Breast epithelium (tissue), 3 donors: ENCODE results near the gene ABCF1.

Source experiments
- POLR2A ChIP-seq: fragments of 450-650 bp; IDR thresholded peaks from one replicate; pipeline ENCODE4 v1.6.1; 2016; ENCODE audit warnings: antibody characterized with exemption, mild to moderate bottlenecking, moderate library complexity
- POLR2AphosphoS5 ChIP-seq, 3 donors: sonication (generic); formaldehyde crosslinking; IDR thresholded peaks; one replicate each; pipeline ENCODE4 v1.6.1; 2017; ENCODE audit warnings: antibody characterized with exemption in 3 of 3
- TF ChIP-seq, protein P1 (sequence below), 3 donors: fragments of 450-650 bp; IDR thresholded peaks; one replicate each; pipeline ENCODE4 v1.5.1; 2016 to 2017; ENCODE audit warnings: antibody characterized with exemption in 3 of 3, mild to moderate bottlenecking in 3 of 3, moderate library complexity in 3 of 3

DNA sequence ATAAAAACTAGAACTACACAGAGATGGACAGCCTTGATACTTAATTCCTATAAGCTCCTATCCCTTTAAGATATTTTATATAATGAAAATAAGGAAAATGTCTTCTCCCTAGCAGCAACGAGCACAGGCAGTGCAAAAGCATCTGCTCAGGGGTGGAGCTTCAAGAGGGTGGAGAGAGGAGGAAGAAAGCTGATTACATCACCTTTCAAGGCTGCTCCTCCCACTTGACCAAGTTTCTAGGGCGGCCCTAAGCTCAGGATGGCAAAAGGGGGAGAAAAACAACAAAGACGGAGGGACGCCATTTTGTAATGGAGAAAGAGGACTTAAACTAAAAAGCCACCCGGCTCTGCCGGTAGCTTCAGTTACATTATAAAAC lies 43.6 kb downstream of the ABCF1 start:
- TF ChIP-seq, protein P1, sequence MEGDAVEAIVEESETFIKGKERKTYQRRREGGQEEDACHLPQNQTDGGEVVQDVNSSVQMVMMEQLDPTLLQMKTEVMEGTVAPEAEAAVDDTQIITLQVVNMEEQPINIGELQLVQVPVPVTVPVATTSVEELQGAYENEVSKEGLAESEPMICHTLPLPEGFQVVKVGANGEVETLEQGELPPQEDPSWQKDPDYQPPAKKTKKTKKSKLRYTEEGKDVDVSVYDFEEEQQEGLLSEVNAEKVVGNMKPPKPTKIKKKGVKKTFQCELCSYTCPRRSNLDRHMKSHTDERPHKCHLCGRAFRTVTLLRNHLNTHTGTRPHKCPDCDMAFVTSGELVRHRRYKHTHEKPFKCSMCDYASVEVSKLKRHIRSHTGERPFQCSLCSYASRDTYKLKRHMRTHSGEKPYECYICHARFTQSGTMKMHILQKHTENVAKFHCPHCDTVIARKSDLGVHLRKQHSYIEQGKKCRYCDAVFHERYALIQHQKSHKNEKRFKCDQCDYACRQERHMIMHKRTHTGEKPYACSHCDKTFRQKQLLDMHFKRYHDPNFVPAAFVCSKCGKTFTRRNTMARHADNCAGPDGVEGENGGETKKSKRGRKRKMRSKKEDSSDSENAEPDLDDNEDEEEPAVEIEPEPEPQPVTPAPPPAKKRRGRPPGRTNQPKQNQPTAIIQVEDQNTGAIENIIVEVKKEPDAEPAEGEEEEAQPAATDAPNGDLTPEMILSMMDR (IDR thresholded peaks at IDR 0.05) = no peak
- TF ChIP-seq POLR2AphosphoS5 (IDR thresholded peaks at IDR 0.05) (peak in 2 of 3 donors; percentile 70 to 89), POLR2A (peak; percentile 37)
